ENCODE data around the gene ZNF280D.

DNA sequence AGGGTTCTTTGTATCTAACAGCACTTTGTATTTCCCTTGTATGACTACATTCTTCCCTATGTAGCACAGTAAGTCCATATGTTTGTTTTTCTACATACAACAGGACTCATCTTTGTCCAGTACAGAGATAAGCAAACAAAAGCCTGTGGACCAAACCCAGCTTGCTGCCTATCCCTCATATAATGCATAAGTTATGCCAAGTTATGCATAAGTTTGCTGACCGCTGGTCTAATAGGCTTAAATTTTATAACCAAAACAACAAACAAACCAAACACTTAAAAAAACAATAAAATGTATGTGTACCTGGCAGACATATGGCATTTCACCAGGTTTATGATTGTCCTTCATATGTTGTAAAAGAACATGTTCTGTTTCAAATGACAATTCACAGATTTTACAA lies 56.0 kb downstream of the ZNF280D start:
- TF ChIP-seq, protein P1, sequence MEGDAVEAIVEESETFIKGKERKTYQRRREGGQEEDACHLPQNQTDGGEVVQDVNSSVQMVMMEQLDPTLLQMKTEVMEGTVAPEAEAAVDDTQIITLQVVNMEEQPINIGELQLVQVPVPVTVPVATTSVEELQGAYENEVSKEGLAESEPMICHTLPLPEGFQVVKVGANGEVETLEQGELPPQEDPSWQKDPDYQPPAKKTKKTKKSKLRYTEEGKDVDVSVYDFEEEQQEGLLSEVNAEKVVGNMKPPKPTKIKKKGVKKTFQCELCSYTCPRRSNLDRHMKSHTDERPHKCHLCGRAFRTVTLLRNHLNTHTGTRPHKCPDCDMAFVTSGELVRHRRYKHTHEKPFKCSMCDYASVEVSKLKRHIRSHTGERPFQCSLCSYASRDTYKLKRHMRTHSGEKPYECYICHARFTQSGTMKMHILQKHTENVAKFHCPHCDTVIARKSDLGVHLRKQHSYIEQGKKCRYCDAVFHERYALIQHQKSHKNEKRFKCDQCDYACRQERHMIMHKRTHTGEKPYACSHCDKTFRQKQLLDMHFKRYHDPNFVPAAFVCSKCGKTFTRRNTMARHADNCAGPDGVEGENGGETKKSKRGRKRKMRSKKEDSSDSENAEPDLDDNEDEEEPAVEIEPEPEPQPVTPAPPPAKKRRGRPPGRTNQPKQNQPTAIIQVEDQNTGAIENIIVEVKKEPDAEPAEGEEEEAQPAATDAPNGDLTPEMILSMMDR (IDR thresholded peaks at IDR 0.05; ENCODE audit: borderline replicate concordance, extremely low read depth, low read length, poor library complexity, severe bottlenecking) = no peak
- no peak for TF ChIP-seq EZH2 (IDR thresholded peaks at IDR 0.05; ENCODE audit: borderline replicate concordance, low read depth, low read length, severe bottlenecking)

All from DND-41 (cell line).